Choroid plexus epithelial cell (primary cell): Measurements from ENCODE around the gene ANO1.
"Not testable (repeated sequence)": the region's sequence is repeated elsewhere in the genome, so short reads cannot be mapped to it uniquely, and the experiment has no call there.

Experiments used
- DNase-seq: peaks from one replicate; pipeline ENCODE4 v3.0.0-alpha.2; 2010; ENCODE audit warnings: low read depth
- H3K4me3 ChIP-seq: 2 replicates; pipeline ENCODE4 v1.5.1; 2011; ENCODE audit warnings: low read depth, mild to moderate bottlenecking, control low read depth, low read length, moderate library complexity
- CTCF ChIP-seq: conservative IDR thresholded peaks from 2 replicates; pipeline ENCODE4 v1.5.1; 2011; ENCODE audit warnings: low read depth, mild to moderate bottlenecking, control low read depth, inconsistent platforms, low read length, moderate library complexity

Gene ANO1

GRCh38 chr11:70206982-70207376, 128.9 kb downstream of the ANO1 start:
- H3K4me3 ChIP-seq = no peak overlapping the region
- no peak for DNase-seq
- no peak for TF ChIP-seq CTCF

GRCh38 chr11:70207531-70208131, 129.5 kb downstream of the ANO1 start:
- no peak overlapping the region for H3K4me3 ChIP-seq
- no peak for DNase-seq
- TF ChIP-seq CTCF = no peak

- TF ChIP-seq CTCF = no peak
- H3K4me3 ChIP-seq = no peak overlapping the region
- no peak for DNase-seq
These were observed 131.3 kb downstream of the ANO1 start for GRCh38 chr11:70209391-70209912.

- TF ChIP-seq CTCF = no peak
- peak; percentile 89 for DNase-seq
- no peak overlapping the region for H3K4me3 ChIP-seq
These were observed 132.0 kb downstream of the ANO1 start for GRCh38 chr11:70210051-70210501.

- TF ChIP-seq CTCF = no peak
- no peak overlapping the region for H3K4me3 ChIP-seq
- DNase-seq = no peak
These were observed 132.4 kb downstream of the ANO1 start for GRCh38 chr11:70210530-70210929.

DNA sequence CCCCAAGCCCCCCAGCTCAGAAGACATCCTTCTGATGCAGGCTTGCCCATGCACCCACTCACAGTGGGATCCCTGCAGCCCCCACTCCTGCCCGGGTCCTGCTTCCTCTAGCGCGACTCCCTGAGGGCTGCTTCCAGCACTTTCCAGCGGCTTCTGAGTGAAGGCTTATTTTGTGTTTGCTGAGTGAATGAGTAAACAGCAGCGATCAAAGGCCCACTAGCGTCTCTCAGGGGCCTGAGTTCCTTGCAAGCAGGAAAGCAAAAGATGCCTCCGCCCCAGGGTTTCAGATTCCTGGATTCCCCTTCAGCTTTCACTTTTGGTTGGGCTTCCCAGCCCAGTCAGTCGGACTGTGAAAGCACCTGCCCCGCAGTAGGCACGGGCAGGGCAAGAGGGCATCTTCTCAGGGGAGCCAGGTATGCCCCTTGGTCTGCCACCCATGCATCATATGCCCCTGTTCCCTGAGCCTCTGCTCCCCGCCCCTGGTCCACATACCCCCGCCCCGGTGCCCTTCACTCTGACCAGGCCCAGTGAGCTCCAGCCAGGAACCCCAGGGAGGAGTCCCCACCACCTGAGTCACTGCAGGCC, 134.2 kb downstream of the ANO1 start:
- no peak for TF ChIP-seq CTCF
- H3K4me3 ChIP-seq = no peak overlapping the region
- peak; percentile 37 for DNase-seq

GRCh38 chr11:70217388-70217787, 139.3 kb downstream of the ANO1 start:
- not testable (repeated sequence) for H3K4me3 ChIP-seq, DNase-seq

- H3K4me3 ChIP-seq, DNase-seq: not testable (repeated sequence)
These were observed 140.0 kb downstream of the ANO1 start for GRCh38 chr11:70218076-70218475.
